Measurements from ENCODE around the gene CPT1C. TPM values are rescaled to one million over a fixed set of nuclear protein-coding genes. Genes with fewer than 3 reads are reported as not detected.

CPT1C gene
- total and polyA plus RNA-seq, 2 donors (not counting 3 experiments of a cell fraction or from before 2014, with no cell fraction given): 45.7 to 80.8 TPM

DNA sequence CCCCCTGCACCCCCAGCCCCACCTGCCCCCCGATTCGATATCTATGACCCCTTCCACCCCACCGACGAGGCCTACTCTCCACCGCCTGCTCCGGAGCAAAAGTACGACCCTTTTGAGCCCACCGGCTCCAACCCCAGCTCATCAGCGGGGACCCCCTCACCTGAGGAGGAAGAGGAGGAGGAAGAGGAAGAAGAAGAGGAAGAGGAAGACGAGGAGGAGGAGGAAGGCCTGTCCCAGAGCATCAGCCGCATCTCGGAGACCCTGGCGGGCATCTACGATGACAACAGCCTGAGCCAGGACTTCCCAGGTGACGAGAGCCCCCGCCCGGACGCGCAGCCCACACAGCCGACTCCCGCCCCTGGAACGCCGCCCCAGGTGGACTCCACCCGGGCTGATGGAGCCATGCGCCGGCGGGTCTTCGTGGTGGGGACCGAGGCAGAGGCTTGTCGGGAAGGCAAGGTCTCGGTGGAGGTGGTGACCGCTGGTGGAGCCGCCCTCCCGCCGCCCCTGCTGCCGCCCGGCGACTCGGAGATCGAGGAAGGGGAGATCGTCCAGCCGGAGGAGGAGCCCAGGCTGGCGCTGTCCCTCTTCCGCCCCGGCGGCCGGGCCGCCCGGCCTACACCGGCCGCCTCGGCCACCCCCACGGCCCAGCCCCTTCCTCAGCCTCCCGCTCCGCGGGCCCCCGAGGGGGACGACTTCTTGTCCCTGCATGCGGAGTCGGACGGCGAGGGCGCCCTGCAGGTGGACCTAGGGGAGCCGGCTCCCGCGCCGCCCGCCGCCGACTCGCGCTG lies 39.7 kb upstream of the CPT1C start:
- Histone ChIP-seq H3K9me3 (replicated peaks; ENCODE audit: control insufficient read depth, insufficient read depth, low read length) (no peaks in the 10 kb centered on the region), H3K36me3 (ENCODE audit: control insufficient read depth in 2 of 2, extremely low read depth in 1 of 2, insufficient read depth in 2 of 2, low read length in 2 of 2) (peaks cover 14 to 55% of the 10 kb centered on the region in 2 experiments), H3K4me3 (replicated peaks in 1 of 3; ENCODE audit: insufficient read depth in 1 of 3, low read depth in 1 of 3, low read length in 3 of 3) (no peak overlapping the region), H3K9ac (replicated peaks; ENCODE audit: extremely low read depth, insufficient read depth, low read length) (no peak overlapping the region), H3K4me2 (ENCODE audit: insufficient read depth, low read length) (no peak overlapping the region), H4K20me1 (replicated peaks; ENCODE audit: control insufficient read depth, extremely low read depth, insufficient read depth, low read length) (no peaks in the 10 kb centered on the region), H3K79me2 (ENCODE audit: control insufficient read depth, insufficient read depth, low read length) (peaks cover 9% of the 10 kb centered on the region), H3K9me1 (replicated peaks; ENCODE audit: control insufficient read depth, extremely low read depth, insufficient read depth, low read length) (no peaks in the 10 kb centered on the region), H3K27ac (ENCODE audit: insufficient read depth, low read depth, low read length) (no peak overlapping the region), H3K4me1 (ENCODE audit: control insufficient read depth, extremely low read depth, insufficient read depth, low read length) (no peaks in the 10 kb centered on the region), H2AFZ (ENCODE audit: low read depth, low read length) (no peak overlapping the region), H3K27me3 (ENCODE audit: control insufficient read depth in 2 of 2, insufficient read depth in 2 of 2, low read length in 2 of 2) (no peaks in the 10 kb centered on the region)
- ChIA-PET POLR2A (no interaction called here), CTCF (no interaction called here)
- no peak for TF ChIP-seq POLR2A (IDR thresholded peaks at IDR 0.05; ENCODE audit: low read depth, low read length)
- no peak for TF ChIP-seq JUN (IDR thresholded peaks at IDR 0.05; ENCODE audit: borderline replicate concordance, insufficient read depth, insufficient read length, low read depth)
- no peak for TF ChIP-seq POLR2AphosphoS5 (IDR thresholded peaks at IDR 0.05; ENCODE audit: insufficient read depth, low read depth, low read length)
- no peak for TF ChIP-seq FOS (IDR thresholded peaks at IDR 0.05; ENCODE audit: borderline replicate concordance, insufficient read depth, low read length)
- TF ChIP-seq EZH2 (IDR thresholded peaks at IDR 0.05; ENCODE audit: borderline replicate concordance, low read depth, low read length, severe bottlenecking): no peak
- intact Hi-C loops (cut with micrococcal nuclease) (no loop called here), dilution Hi-C loops (cut with MboI; ENCODE audit: extremely low pct_ligation_motif_present, low sequenced_read_pairs) (no loop called here)
- FAIRE-seq (no peak), DNase-seq (ENCODE audit: low read depth, low spot score) (no peak)
- TSS peak; percentile 39 for BruUV-seq (replicated peaks)

DNA sequence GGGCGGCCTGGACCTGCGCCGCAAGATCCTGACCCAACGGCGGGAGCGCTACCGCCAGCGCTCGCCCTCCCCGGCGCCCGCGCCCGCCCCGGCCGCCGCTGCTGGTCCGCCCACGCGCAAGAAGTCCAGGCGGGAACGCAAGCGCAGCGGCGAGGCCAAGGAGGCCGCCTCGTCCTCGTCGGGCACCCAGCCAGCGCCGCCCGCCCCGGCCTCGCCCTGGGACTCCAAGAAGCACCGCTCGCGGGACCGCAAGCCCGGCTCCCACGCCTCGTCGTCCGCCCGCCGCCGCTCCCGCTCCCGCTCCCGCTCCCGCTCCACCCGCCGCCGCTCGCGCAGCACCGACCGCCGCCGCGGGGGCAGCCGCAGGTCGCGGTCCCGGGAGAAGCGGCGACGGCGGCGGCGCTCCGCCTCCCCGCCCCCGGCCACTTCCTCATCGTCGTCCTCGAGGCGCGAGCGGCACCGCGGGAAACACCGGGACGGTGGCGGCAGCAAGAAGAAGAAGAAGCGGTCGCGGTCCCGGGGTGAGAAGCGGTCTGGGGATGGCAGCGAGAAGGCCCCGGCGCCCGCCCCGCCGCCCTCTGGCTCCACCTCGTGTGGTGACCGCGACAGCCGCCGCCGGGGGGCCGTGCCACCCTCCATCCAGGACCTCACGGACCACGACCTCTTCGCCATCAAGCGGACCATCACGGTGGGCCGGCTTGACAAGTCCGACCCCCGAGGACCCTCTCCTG lies 38.9 kb upstream of the CPT1C start:
- POLR2A ChIA-PET: no interaction called here
- peaks cover 7% of the 10 kb centered on the region for H3K79me2 ChIP-seq (ENCODE audit: control insufficient read depth, insufficient read depth, low read length)
- H3K9me1 ChIP-seq (replicated peaks; ENCODE audit: control insufficient read depth, extremely low read depth, insufficient read depth, low read length): no peaks in the 10 kb centered on the region
- intact Hi-C loops (cut with micrococcal nuclease) (no loop called here), dilution Hi-C loops (cut with MboI; ENCODE audit: extremely low pct_ligation_motif_present, low sequenced_read_pairs) (no loop called here)
- H3K9me3 ChIP-seq (replicated peaks; ENCODE audit: control insufficient read depth, insufficient read depth, low read length): no peaks in the 10 kb centered on the region
- no peaks in the 10 kb centered on the region for H4K20me1 ChIP-seq (replicated peaks; ENCODE audit: control insufficient read depth, extremely low read depth, insufficient read depth, low read length)
- H3K27me3 ChIP-seq (ENCODE audit: control insufficient read depth in 2 of 2, insufficient read depth in 2 of 2, low read length in 2 of 2): no peaks in the 10 kb centered on the region
- no peak for TF ChIP-seq MYC (IDR thresholded peaks at IDR 0.05; ENCODE audit: low read depth, low read length)
- TF ChIP-seq, protein P1, sequence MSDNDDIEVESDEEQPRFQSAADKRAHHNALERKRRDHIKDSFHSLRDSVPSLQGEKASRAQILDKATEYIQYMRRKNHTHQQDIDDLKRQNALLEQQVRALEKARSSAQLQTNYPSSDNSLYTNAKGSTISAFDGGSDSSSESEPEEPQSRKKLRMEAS (IDR thresholded peaks at IDR 0.05; ENCODE audit: insufficient read depth, insufficient read length): no peak
- TF ChIP-seq JUN (IDR thresholded peaks at IDR 0.05; ENCODE audit: borderline replicate concordance, insufficient read depth, insufficient read length, low read depth): no peak
- TF ChIP-seq FOS (IDR thresholded peaks at IDR 0.05; ENCODE audit: borderline replicate concordance, insufficient read depth, low read length): no peak
- TF ChIP-seq EZH2 (IDR thresholded peaks at IDR 0.05; ENCODE audit: borderline replicate concordance, low read depth, low read length, severe bottlenecking): no peak
- TF ChIP-seq GATA2 (IDR thresholded peaks at IDR 0.05; ENCODE audit: insufficient read depth, insufficient read length, low read depth, low read length): no peak
- no peak for TF ChIP-seq POLR2A (IDR thresholded peaks at IDR 0.05; ENCODE audit: low read depth, low read length)
- no peak for TF ChIP-seq POLR2AphosphoS5 (IDR thresholded peaks at IDR 0.05; ENCODE audit: insufficient read depth, low read depth, low read length)
- TF ChIP-seq, protein P2, sequence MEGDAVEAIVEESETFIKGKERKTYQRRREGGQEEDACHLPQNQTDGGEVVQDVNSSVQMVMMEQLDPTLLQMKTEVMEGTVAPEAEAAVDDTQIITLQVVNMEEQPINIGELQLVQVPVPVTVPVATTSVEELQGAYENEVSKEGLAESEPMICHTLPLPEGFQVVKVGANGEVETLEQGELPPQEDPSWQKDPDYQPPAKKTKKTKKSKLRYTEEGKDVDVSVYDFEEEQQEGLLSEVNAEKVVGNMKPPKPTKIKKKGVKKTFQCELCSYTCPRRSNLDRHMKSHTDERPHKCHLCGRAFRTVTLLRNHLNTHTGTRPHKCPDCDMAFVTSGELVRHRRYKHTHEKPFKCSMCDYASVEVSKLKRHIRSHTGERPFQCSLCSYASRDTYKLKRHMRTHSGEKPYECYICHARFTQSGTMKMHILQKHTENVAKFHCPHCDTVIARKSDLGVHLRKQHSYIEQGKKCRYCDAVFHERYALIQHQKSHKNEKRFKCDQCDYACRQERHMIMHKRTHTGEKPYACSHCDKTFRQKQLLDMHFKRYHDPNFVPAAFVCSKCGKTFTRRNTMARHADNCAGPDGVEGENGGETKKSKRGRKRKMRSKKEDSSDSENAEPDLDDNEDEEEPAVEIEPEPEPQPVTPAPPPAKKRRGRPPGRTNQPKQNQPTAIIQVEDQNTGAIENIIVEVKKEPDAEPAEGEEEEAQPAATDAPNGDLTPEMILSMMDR (IDR thresholded peaks at IDR 0.05; ENCODE audit: extremely low read depth in 1 of 2, insufficient read depth in 1 of 2, low read depth in 1 of 2, low read length in 2 of 2): no peak
- no peak overlapping the region for H3K4me2 ChIP-seq (ENCODE audit: insufficient read depth, low read length)
- no peak for DNase-seq (ENCODE audit: low read depth, low spot score)
- no peak overlapping the region for H3K27ac ChIP-seq (ENCODE audit: insufficient read depth, low read depth, low read length)
- no peak overlapping the region for H2AFZ ChIP-seq (ENCODE audit: low read depth, low read length)
- CTCF ChIA-PET: no interaction called here
- no peak overlapping the region for H3K4me3 ChIP-seq (replicated peaks in 1 of 3; ENCODE audit: insufficient read depth in 1 of 3, low read depth in 1 of 3, low read length in 3 of 3)
- BruUV-seq (replicated peaks): no TSS peak
- no peak overlapping the region for H3K9ac ChIP-seq (replicated peaks; ENCODE audit: extremely low read depth, insufficient read depth, low read length)
- H3K36me3 ChIP-seq (ENCODE audit: control insufficient read depth in 2 of 2, extremely low read depth in 1 of 2, insufficient read depth in 2 of 2, low read length in 2 of 2): peaks cover 14 to 56% of the 10 kb centered on the region in 2 experiments
- H3K4me1 ChIP-seq (ENCODE audit: control insufficient read depth, extremely low read depth, insufficient read depth, low read length): no peaks in the 10 kb centered on the region
- no peak for FAIRE-seq
